ENCODE results near the gene GARS1. TPM values are rescaled to one million over a fixed set of nuclear protein-coding genes. Genes with fewer than 3 reads are reported as not detected.

GARS1 gene
- total and polyA plus RNA-seq, 7 donors = 38.3 to 109 (median 50.1) TPM

DNA sequence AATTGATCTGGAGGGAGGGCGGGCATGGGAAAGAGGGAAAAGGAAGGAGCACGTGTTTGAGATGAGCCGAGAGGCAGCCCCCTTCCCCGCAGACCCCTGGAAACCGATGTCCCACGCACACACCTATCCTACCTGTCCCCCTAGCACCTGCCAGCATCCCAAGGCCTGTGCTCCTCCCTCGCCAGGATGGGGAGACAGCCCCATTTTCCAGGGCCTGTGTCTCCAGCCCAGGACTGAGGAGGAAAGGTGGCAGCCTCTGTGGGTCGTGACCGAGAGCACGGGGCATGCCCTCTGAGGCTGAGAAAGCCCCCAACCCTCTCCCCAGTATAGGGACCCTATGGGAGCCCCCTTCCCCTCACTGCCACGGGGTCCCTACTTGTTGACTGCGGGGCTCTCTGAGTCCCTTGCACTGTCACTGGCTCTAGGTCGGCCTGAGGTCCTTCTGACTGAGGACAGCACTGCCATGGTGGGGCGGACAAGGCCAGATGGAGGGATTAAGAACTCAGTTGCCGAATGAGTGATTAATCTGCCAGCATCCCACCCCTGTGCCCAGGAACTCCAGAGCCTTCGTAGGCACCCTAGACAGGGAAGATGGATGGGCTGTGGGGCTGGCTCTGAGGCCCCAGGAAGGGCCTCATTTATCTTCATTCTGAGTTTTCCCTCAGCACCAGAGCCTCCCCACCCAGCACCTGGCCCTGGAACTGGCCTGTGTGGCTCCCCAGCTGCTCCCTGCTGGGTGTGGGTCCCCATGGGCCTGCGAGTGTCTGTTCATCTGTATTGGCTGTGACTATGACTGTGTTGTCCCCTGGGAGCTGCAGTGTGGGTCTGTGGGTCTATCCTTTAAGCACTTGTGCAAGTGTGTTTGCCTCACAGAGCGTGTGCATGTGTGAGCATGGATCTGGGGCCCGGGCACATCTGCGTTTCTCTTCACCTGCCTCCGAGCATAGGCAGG lies 61.6 kb downstream of the GARS1 start:
- intact Hi-C loops (cut with DNase I) = no loop called here
- H3K4me3 ChIP-seq = no peak overlapping the region
- no peak overlapping the region for H3K27ac ChIP-seq
- TF ChIP-seq EP300 (IDR thresholded peaks at IDR 0.05) = no peak
- TF ChIP-seq CTCF (IDR thresholded peaks at IDR 0.05) = no peak
- TF ChIP-seq POLR2AphosphoS5 (IDR thresholded peaks at IDR 0.05) = no peak
- TF ChIP-seq POLR2A (IDR thresholded peaks at IDR 0.05) = no peak
- no peaks in the 10 kb centered on the region for H3K27me3 ChIP-seq
- DNase-seq = peak; percentile 55
- 86 to 88% methylated on average over 21 of the region's 21 CpGs for WGBS, 2 donors
- no peaks in the 10 kb centered on the region for H3K4me1 ChIP-seq
- no peaks in the 10 kb centered on the region for H3K36me3 ChIP-seq
- H3K9me3 ChIP-seq = no peaks in the 10 kb centered on the region

GRCh38 chr7:30657131-30657530 lies 62.5 kb downstream of the GARS1 start:
- TF ChIP-seq EP300 (IDR thresholded peaks at IDR 0.05) = no peak
- no peak for TF ChIP-seq CTCF (IDR thresholded peaks at IDR 0.05)
- TF ChIP-seq POLR2AphosphoS5 (IDR thresholded peaks at IDR 0.05) = no peak
- TF ChIP-seq POLR2A (IDR thresholded peaks at IDR 0.05) = no peak
- Histone ChIP-seq H3K27ac (no peak overlapping the region), H3K9me3 (no peaks in the 10 kb centered on the region), H3K27me3 (no peaks in the 10 kb centered on the region), H3K36me3 (no peaks in the 10 kb centered on the region), H3K4me3 (no peak overlapping the region), H3K4me1 (no peaks in the 10 kb centered on the region)
- WGBS, 2 donors = 95 to 97% methylated on average over 2 of the region's 2 CpGs
- intact Hi-C loops (cut with DNase I) = no loop called here
- DNase-seq = peak; percentile 35

GRCh38 chr7:30658479-30659074 lies 63.9 kb downstream of the GARS1 start:
- TF ChIP-seq CTCF (IDR thresholded peaks at IDR 0.05) (no peak), POLR2AphosphoS5 (IDR thresholded peaks at IDR 0.05) (no peak), POLR2A (IDR thresholded peaks at IDR 0.05) (no peak), EP300 (IDR thresholded peaks at IDR 0.05) (no peak)
- Histone ChIP-seq H3K4me1 (no peaks in the 10 kb centered on the region), H3K27ac (no peak overlapping the region), H3K27me3 (peaks cover 0 to 4% (median 0%) of the 10 kb centered on the region in 3 donors), H3K4me3 (no peak overlapping the region), H3K36me3 (no peaks in the 10 kb centered on the region), H3K9me3 (no peaks in the 10 kb centered on the region)
- 47 to 84% methylated on average over 3 of the region's 3 CpGs for WGBS, 2 donors
- intact Hi-C loops (cut with DNase I) = no loop called here
- DNase-seq = peak; percentile 30

GRCh38 chr7:30659312-30659711 lies 64.6 kb downstream of the GARS1 start:
- intact Hi-C loops (cut with DNase I) = no loop called here
- Histone ChIP-seq H3K9me3 (no peaks in the 10 kb centered on the region), H3K27ac (no peak overlapping the region), H3K4me3 (no peak overlapping the region), H3K36me3 (no peaks in the 10 kb centered on the region), H3K27me3 (peaks cover 0 to 4% (median 0%) of the 10 kb centered on the region in 3 donors), H3K4me1 (no peaks in the 10 kb centered on the region)
- no peak for TF ChIP-seq EP300 (IDR thresholded peaks at IDR 0.05)
- no peak for TF ChIP-seq CTCF (IDR thresholded peaks at IDR 0.05)
- no peak for TF ChIP-seq POLR2A (IDR thresholded peaks at IDR 0.05)
- TF ChIP-seq POLR2AphosphoS5 (IDR thresholded peaks at IDR 0.05) = no peak
- WGBS, 2 donors = 81 to 91% methylated on average over 3 of the region's 3 CpGs
- DNase-seq = peak; percentile 25

Data from sigmoid colon (tissue), 7 donors.